ENCODE measurements around the gene ARID3A.
"Not testable (repeated sequence)": the region's sequence is repeated elsewhere in the genome, so short reads cannot be mapped to it uniquely, and the experiment has no call there.

Gene ARID3A

DNA sequence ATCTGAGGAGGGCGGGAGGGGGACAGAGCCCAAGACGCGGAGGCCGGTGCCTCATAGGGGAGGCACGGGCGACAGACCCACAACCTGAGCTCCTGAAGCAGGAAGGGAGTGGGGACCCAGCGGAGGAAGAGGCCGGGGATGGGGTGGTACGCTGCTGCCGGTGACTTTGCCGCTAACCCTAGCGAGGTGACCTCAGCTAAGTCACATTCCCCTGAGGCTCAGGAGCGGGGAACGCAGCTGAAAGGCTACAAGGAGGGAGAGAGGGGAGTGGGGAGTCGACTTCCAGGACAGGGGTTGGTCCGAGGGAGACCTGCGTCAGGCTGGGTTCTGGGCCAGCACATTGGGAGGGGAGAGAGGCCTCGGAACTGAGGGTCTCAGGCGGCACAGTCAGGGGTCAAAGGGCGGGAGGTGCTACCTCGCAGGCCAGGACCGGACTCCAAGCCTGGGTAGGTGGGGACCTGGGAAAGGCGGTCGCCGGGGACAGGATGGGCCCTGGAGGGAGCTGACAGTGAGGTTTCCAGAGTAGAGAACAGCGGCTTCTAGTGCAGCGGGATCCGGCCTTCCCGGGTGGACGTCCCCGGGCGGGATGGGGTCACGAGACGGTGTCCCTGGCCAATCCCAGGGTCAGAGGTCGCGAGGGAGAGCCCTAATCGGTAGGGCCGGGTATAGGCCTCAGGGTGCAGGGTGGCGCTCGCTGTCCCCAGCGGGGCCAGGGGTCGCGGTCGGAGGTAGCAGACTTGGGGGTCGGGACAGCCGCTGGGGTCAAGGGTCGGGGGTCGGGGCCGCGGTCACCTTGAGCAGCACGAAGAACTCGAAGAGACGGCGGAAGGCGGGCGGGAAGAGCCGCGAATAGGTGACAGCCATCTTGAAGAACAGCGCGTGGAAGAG is 94.4 kb downstream of the ARID3A start:
- DNase-seq = no peak

DNA sequence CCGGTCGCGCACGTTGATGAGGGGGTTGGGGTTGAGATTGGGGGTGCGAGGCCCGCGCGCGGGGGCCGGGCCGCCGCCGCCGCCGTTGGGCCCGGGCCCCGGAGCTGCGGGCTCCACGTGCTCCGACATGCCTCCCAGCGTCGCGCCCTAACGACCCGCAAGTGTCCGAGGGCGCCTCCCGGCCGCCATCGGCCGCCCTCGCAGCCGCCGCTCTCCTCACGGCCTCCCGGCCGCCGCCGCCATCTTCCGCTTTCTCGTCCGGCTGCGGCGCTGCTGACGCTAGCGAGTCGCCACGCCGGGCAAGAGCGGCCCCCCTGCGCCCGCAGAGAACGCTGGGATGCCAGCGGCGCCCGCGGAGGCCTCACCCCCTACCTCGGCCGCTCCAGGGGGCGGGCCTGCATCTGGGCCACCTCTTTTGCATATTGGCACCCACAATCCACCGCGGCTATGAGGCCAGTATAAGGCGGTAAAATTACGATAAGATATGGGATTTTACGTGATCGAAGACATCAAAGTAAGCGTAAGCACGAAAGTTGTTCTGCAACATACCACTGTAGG is 95.1 kb downstream of the ARID3A start, which contains the start of gene TMEM259:
Gene TMEM259, minus strand, starts transcription at position 256 of the 558 bp plus-strand sequence. Its CDS starts 127 bp downstream, at position 129.
- DNase-seq = peak; percentile 94

DNA sequence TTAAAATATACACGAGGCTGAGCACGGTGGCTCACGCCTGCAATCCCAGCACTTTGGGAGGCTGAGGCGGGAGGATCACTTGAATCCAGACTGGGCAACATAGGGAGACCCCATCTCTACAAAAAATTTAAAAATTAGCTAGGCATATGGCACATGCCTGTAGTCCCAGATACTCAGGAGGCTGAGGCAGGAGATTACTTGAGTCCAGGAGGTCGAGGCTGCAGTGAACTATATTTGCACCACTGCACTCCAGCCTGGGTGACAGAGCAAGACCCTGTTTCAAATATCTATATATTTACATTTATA is 98.0 kb downstream of the ARID3A start:
- DNase-seq = not testable (repeated sequence)

DNA sequence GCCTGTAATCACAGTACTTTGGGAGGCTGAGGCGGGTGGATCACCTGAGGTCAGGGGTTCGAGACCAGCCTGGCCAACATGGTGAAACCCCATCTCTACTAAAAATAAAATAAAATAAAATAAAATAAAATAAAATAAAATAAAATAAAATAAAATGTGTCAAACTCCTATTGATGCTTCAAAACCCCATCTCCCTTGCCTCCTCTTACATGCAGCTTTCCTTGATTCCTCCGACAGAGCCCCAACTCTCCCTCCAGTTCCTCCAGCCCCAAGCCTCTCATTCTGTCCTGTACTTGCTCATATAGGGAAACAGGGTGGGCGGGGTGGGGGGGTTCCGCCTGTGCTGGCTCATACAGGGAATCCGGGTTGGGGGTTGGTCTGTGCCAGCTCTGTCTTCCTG is 99.2 kb downstream of the ARID3A start:
- DNase-seq = not testable (repeated sequence)

Measured in NCI-H2107 (cell line).